Measurements from ENCODE around the gene CA9. TPM values are rescaled to one million over a fixed set of nuclear protein-coding genes. Genes with fewer than 3 reads are reported as not detected.

The CA9 gene
- total and polyA plus RNA-seq, 2 experiments from 2014 or later: 0.27 to 2.1 TPM

DNA sequence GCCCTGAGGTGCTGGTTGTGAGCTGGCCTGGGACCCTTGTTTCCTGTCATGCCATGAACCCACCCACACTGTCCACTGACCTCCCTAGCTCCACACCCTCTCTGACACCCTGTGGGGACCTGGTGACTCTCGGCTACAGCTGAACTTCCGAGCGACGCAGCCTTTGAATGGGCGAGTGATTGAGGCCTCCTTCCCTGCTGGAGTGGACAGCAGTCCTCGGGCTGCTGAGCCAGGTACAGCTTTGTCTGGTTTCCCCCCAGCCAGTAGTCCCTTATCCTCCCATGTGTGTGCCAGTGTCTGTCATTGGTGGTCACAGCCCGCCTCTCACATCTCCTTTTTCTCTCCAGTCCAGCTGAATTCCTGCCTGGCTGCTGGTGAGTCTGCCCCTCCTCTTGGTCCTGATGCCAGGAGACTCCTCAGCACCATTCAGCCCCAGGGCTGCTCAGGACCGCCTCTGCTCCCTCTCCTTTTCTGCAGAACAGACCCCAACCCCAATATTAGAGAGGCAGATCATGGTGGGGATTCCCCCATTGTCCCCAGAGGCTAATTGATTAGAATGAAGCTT lies 6.1 kb downstream of the CA9 start:
- 89% methylated on average over 8 of the region's 8 CpGs for WGBS (ENCODE audit: low lambda C conversion rate, missing lambda C conversion rate)
- Histone ChIP-seq H3K36me3 (replicated peaks; ENCODE audit: insufficient read depth, low read depth) (no peaks in the 10 kb centered on the region), H3K9me3 (ENCODE audit: low read depth) (no peaks in the 10 kb centered on the region), H3K4me2 (no peak overlapping the region), H3K4me3 (no peak overlapping the region), H3K79me2 (no peaks in the 10 kb centered on the region), H2AFZ (no peak overlapping the region), H3K4me1 (ENCODE audit: insufficient read depth) (no peaks in the 10 kb centered on the region), H3K9me2 (replicated peaks; ENCODE audit: insufficient read depth) (no peaks in the 10 kb centered on the region), H3K27ac (no peak overlapping the region), H4K20me1 (ENCODE audit: insufficient read depth, poor library complexity, severe bottlenecking) (no peaks in the 10 kb centered on the region), H3K27me3 (no peaks in the 10 kb centered on the region)
- DNase-seq (ENCODE audit: low spot score): no peak
- TF ChIP-seq, protein P1, sequence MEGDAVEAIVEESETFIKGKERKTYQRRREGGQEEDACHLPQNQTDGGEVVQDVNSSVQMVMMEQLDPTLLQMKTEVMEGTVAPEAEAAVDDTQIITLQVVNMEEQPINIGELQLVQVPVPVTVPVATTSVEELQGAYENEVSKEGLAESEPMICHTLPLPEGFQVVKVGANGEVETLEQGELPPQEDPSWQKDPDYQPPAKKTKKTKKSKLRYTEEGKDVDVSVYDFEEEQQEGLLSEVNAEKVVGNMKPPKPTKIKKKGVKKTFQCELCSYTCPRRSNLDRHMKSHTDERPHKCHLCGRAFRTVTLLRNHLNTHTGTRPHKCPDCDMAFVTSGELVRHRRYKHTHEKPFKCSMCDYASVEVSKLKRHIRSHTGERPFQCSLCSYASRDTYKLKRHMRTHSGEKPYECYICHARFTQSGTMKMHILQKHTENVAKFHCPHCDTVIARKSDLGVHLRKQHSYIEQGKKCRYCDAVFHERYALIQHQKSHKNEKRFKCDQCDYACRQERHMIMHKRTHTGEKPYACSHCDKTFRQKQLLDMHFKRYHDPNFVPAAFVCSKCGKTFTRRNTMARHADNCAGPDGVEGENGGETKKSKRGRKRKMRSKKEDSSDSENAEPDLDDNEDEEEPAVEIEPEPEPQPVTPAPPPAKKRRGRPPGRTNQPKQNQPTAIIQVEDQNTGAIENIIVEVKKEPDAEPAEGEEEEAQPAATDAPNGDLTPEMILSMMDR (IDR thresholded peaks at IDR 0.05; ENCODE audit: poor library complexity): no peak
- TF ChIP-seq EZH2phosphoT487 (IDR thresholded peaks at IDR 0.05; ENCODE audit: low read depth, severe bottlenecking, unreplicated experiment) (no peak), EZH2 (IDR thresholded peaks at IDR 0.05; ENCODE audit: borderline replicate concordance) (no peak)

DNA sequence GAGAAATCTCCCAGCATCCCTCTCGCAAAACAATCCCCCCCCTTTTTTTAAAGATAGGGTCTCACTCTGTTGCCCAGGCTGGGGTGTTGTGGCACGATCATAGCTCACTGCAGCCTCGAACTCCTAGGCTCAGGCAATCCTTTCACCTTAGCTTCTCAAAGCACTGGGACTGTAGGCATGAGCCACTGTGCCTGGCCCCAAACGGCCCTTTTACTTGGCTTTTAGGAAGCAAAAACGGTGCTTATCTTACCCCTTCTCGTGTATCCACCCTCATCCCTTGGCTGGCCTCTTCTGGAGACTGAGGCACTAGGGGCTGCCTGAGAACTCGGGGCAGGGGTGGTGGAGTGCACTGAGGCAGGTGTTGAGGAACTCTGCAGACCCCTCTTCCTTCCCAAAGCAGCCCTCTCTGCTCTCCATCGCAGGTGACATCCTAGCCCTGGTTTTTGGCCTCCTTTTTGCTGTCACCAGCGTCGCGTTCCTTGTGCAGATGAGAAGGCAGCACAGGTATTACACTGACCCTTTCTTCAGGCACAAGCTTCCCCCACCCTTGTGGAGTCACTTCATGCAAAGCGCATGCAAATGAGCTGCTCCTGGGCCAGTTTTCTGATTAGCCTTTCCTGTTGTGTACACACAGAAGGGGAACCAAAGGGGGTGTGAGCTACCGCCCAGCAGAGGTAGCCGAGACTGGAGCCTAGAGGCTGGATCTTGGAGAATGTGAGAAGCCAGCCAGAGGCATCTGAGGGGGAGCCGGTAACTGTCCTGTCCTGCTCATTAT lies 6.8 kb downstream of the CA9 start:
- no peak for DNase-seq (ENCODE audit: low spot score)
- H3K9me2 ChIP-seq (replicated peaks; ENCODE audit: insufficient read depth): no peaks in the 10 kb centered on the region
- no peaks in the 10 kb centered on the region for H3K79me2 ChIP-seq
- no peaks in the 10 kb centered on the region for H3K4me1 ChIP-seq (ENCODE audit: insufficient read depth)
- no peak overlapping the region for H2AFZ ChIP-seq
- H4K20me1 ChIP-seq (ENCODE audit: insufficient read depth, poor library complexity, severe bottlenecking): no peaks in the 10 kb centered on the region
- H3K4me3 ChIP-seq: no peak overlapping the region
- no peaks in the 10 kb centered on the region for H3K27me3 ChIP-seq
- H3K36me3 ChIP-seq (replicated peaks; ENCODE audit: insufficient read depth, low read depth): no peaks in the 10 kb centered on the region
- H3K27ac ChIP-seq: no peak overlapping the region
- H3K9me3 ChIP-seq (ENCODE audit: low read depth): no peaks in the 10 kb centered on the region
- 47% methylated on average over 15 of the region's 15 CpGs for WGBS (ENCODE audit: low lambda C conversion rate, missing lambda C conversion rate)
- H3K4me2 ChIP-seq: no peak overlapping the region
- TF ChIP-seq, protein P1 (IDR thresholded peaks at IDR 0.05; ENCODE audit: poor library complexity): no peak
- TF ChIP-seq EZH2phosphoT487 (IDR thresholded peaks at IDR 0.05; ENCODE audit: low read depth, severe bottlenecking, unreplicated experiment) (no peak), EZH2 (IDR thresholded peaks at IDR 0.05; ENCODE audit: borderline replicate concordance) (no peak)

DNA sequence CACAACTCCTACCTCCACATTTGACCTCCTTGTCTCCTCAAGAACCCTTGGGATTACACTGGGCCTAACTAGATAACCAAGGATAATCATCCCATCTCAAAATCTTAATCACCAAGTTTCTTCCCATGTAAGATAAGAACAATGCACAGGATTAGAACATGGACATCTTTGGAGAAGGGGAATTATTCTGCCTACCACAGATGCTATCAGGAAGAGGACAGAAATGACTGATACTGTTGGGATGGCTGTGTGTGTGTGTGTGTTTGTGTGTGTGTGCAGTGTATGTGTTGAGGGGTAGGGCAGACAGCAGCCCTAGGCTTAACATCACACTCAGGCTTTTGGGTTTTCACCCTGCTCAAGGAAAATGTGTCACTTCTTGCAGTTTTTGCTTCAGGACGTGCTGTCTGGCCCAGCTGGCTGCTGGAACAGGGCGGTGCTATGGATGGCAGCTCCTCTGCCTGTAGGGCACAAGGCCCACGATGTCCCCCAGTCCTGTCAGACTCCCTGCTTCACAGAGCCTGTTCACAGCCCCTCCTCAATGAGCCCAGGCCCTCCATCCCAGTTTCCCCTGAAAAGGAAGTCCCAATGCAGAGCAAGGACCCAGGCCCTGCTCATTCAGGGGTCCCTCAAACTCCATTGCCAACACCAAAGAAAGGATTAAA lies 7.7 kb downstream of the CA9 start:
- 67% methylated on average over 3 of the region's 3 CpGs for WGBS (ENCODE audit: low lambda C conversion rate, missing lambda C conversion rate)
- H4K20me1 ChIP-seq (ENCODE audit: insufficient read depth, poor library complexity, severe bottlenecking): no peaks in the 10 kb centered on the region
- no peaks in the 10 kb centered on the region for H3K79me2 ChIP-seq
- H3K4me3 ChIP-seq: no peak overlapping the region
- TF ChIP-seq EZH2phosphoT487 (IDR thresholded peaks at IDR 0.05; ENCODE audit: low read depth, severe bottlenecking, unreplicated experiment): no peak
- H3K4me2 ChIP-seq: no peak overlapping the region
- no peaks in the 10 kb centered on the region for H3K4me1 ChIP-seq (ENCODE audit: insufficient read depth)
- no peaks in the 10 kb centered on the region for H3K9me3 ChIP-seq (ENCODE audit: low read depth)
- H2AFZ ChIP-seq: no peak overlapping the region
- H3K9me2 ChIP-seq (replicated peaks; ENCODE audit: insufficient read depth): no peaks in the 10 kb centered on the region
- H3K36me3 ChIP-seq (replicated peaks; ENCODE audit: insufficient read depth, low read depth): no peaks in the 10 kb centered on the region
- DNase-seq (ENCODE audit: low spot score): no peak
- H3K27me3 ChIP-seq: no peaks in the 10 kb centered on the region
- no peak overlapping the region for H3K27ac ChIP-seq

DNA sequence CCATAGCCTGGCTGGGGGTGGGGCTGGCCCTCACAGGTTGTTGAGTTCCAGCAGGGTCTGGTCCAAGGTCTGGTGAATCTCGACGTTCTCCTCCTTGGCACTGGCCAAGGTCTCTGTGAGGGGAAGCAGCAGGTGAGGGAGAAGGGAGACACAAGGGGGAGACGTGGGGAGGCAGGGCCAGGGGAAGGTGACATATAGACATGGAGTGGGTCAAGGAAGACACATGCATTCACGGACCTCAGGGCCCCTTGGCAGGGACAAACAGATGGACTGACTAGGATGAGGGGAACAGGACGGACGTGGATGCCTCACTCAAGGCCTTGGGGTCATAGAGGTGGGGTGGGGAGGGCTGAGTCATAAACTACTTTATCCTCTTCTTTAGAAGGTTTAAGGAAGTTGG lies 8.3 kb downstream of the CA9 start:
- TF ChIP-seq, protein P1 (IDR thresholded peaks at IDR 0.05; ENCODE audit: poor library complexity): no peak
- TF ChIP-seq EZH2 (IDR thresholded peaks at IDR 0.05; ENCODE audit: borderline replicate concordance) (no peak), EZH2phosphoT487 (IDR thresholded peaks at IDR 0.05; ENCODE audit: low read depth, severe bottlenecking, unreplicated experiment) (no peak)
- Histone ChIP-seq H3K4me1 (ENCODE audit: insufficient read depth) (no peaks in the 10 kb centered on the region), H3K27me3 (no peaks in the 10 kb centered on the region), H4K20me1 (ENCODE audit: insufficient read depth, poor library complexity, severe bottlenecking) (no peaks in the 10 kb centered on the region), H3K36me3 (replicated peaks; ENCODE audit: insufficient read depth, low read depth) (no peaks in the 10 kb centered on the region), H3K9me3 (ENCODE audit: low read depth) (no peaks in the 10 kb centered on the region), H3K4me2 (no peak overlapping the region), H3K79me2 (no peaks in the 10 kb centered on the region), H2AFZ (no peak overlapping the region), H3K4me3 (no peak overlapping the region), H3K27ac (no peak overlapping the region), H3K9me2 (replicated peaks; ENCODE audit: insufficient read depth) (no peaks in the 10 kb centered on the region)
- no peak for DNase-seq (ENCODE audit: low spot score)
- WGBS (ENCODE audit: low lambda C conversion rate, missing lambda C conversion rate): 82% methylated on average over 6 of the region's 6 CpGs
